ENCODE data around the gene EYS.

DNA sequence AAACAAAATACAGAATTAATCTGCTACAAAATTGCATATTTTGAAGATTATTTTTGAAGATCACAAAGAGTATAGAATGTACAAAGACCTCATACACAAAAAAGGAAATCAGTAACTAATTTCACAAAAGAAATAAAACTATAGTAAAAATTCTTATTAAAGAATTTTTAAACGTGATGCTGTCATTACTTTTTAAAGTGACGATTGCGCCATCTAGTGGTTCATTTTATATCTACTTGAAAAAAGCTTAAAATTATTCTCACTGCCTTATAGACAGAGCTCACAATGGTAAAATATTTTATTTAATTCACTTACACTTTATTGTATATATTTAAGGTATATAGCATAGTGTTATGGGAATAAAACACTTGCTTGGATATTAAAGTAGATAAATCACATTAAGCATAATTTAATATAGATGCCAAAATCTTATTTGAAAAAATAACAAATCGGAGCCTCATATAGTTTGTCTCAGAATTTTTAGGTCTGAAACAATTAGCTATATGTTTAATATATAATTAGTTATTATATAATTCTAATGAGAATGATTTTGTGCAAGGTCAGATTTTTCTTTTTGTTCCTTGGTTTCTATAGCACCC lies 1942.6 kb downstream of the EYS start:
- TF ChIP-seq, protein P1, sequence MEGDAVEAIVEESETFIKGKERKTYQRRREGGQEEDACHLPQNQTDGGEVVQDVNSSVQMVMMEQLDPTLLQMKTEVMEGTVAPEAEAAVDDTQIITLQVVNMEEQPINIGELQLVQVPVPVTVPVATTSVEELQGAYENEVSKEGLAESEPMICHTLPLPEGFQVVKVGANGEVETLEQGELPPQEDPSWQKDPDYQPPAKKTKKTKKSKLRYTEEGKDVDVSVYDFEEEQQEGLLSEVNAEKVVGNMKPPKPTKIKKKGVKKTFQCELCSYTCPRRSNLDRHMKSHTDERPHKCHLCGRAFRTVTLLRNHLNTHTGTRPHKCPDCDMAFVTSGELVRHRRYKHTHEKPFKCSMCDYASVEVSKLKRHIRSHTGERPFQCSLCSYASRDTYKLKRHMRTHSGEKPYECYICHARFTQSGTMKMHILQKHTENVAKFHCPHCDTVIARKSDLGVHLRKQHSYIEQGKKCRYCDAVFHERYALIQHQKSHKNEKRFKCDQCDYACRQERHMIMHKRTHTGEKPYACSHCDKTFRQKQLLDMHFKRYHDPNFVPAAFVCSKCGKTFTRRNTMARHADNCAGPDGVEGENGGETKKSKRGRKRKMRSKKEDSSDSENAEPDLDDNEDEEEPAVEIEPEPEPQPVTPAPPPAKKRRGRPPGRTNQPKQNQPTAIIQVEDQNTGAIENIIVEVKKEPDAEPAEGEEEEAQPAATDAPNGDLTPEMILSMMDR (IDR thresholded peaks at IDR 0.05), result peak; percentile 51 to 66 (median 58)
- TF ChIP-seq EP300 (IDR thresholded peaks at IDR 0.05) (no peak), POLR2AphosphoS5 (IDR thresholded peaks at IDR 0.05) (no peak), POLR2A (IDR thresholded peaks at IDR 0.05) (no peak)

Data from gastroesophageal sphincter (tissue), 3 donors.